Measurements from ENCODE around the gene RASGRF1.
A peak's percentile ranks its signal among the peaks of the same experiment; 100 is the strongest.

The RASGRF1 gene

GRCh38 chr15:79037848-79038247 lies 52.7 kb downstream of the RASGRF1 start:
- peaks cover 4% of the 10 kb centered on the region for H3K4me1 ChIP-seq (ENCODE audit: control insufficient read depth, insufficient read depth, low read length, unreplicated experiment)
- no peak overlapping the region for H3K4me3 ChIP-seq (ENCODE audit: low read depth, low read length)
- H2AFZ ChIP-seq (ENCODE audit: low read length, unreplicated experiment), result no peak overlapping the region
- no peak overlapping the region for H3K27ac ChIP-seq (ENCODE audit: low read depth, low read length)
- peaks cover 65% of the 10 kb centered on the region for H3K27me3 ChIP-seq (ENCODE audit: insufficient read depth, low read length)
- H3K36me3 ChIP-seq (ENCODE audit: insufficient read depth, low read length), result no peaks in the 10 kb centered on the region
- H3K79me2 ChIP-seq (ENCODE audit: control insufficient read depth, insufficient read depth, low read length, unreplicated experiment), result no peaks in the 10 kb centered on the region

GRCh38 chr15:79036323-79036722 lies 54.3 kb downstream of the RASGRF1 start:
- no peaks in the 10 kb centered on the region for H3K36me3 ChIP-seq (ENCODE audit: insufficient read depth, low read length)
- H3K27me3 ChIP-seq (ENCODE audit: insufficient read depth, low read length), result peaks cover 52% of the 10 kb centered on the region
- H2AFZ ChIP-seq (ENCODE audit: low read length, unreplicated experiment), result no peak overlapping the region

GRCh38 chr15:79035814-79036213 lies 54.8 kb downstream of the RASGRF1 start:
- Histone ChIP-seq H3K4me1 (ENCODE audit: control insufficient read depth, insufficient read depth, low read length, unreplicated experiment) (peaks cover 4% of the 10 kb centered on the region), H3K27ac (ENCODE audit: low read depth, low read length) (no peak overlapping the region), H3K79me2 (ENCODE audit: control insufficient read depth, insufficient read depth, low read length, unreplicated experiment) (no peaks in the 10 kb centered on the region), H2AFZ (ENCODE audit: low read length, unreplicated experiment) (peak overlapping the region; percentile 24), H3K36me3 (ENCODE audit: insufficient read depth, low read length) (no peaks in the 10 kb centered on the region), H3K27me3 (ENCODE audit: insufficient read depth, low read length) (peaks cover 47% of the 10 kb centered on the region), H3K4me3 (ENCODE audit: low read depth, low read length) (no peak overlapping the region)

More at GRCh38 chr15:79036323-79036722, 54.3 kb downstream of the RASGRF1 start:
- H3K27ac ChIP-seq (ENCODE audit: low read depth, low read length), result no peak overlapping the region
- H3K4me1 ChIP-seq (ENCODE audit: control insufficient read depth, insufficient read depth, low read length, unreplicated experiment), result peaks cover 4% of the 10 kb centered on the region
- H3K79me2 ChIP-seq (ENCODE audit: control insufficient read depth, insufficient read depth, low read length, unreplicated experiment), result no peaks in the 10 kb centered on the region
- no peak overlapping the region for H3K4me3 ChIP-seq (ENCODE audit: low read depth, low read length)

- Histone ChIP-seq H3K79me2 (ENCODE audit: control insufficient read depth, insufficient read depth, low read length, unreplicated experiment) (no peaks in the 10 kb centered on the region), H3K4me3 (ENCODE audit: low read depth, low read length) (no peak overlapping the region), H2AFZ (ENCODE audit: low read length, unreplicated experiment) (peak overlapping the region; percentile 24), H3K27ac (ENCODE audit: low read depth, low read length) (no peak overlapping the region), H3K36me3 (ENCODE audit: insufficient read depth, low read length) (no peaks in the 10 kb centered on the region), H3K27me3 (ENCODE audit: insufficient read depth, low read length) (peaks cover 41% of the 10 kb centered on the region), H3K4me1 (ENCODE audit: control insufficient read depth, insufficient read depth, low read length, unreplicated experiment) (peaks cover 4% of the 10 kb centered on the region)
These were observed 55.4 kb downstream of the RASGRF1 start for GRCh38 chr15:79035111-79035601.

- H3K4me3 ChIP-seq (ENCODE audit: low read depth, low read length), result no peak overlapping the region
- peaks cover 38% of the 10 kb centered on the region for H3K27me3 ChIP-seq (ENCODE audit: insufficient read depth, low read length)
- no peak overlapping the region for H3K27ac ChIP-seq (ENCODE audit: low read depth, low read length)
- peaks cover 4% of the 10 kb centered on the region for H3K4me1 ChIP-seq (ENCODE audit: control insufficient read depth, insufficient read depth, low read length, unreplicated experiment)
- no peaks in the 10 kb centered on the region for H3K79me2 ChIP-seq (ENCODE audit: control insufficient read depth, insufficient read depth, low read length, unreplicated experiment)
- no peak overlapping the region for H2AFZ ChIP-seq (ENCODE audit: low read length, unreplicated experiment)
- H3K36me3 ChIP-seq (ENCODE audit: insufficient read depth, low read length), result no peaks in the 10 kb centered on the region
These were observed 56.3 kb downstream of the RASGRF1 start for GRCh38 chr15:79034284-79034683.

- Histone ChIP-seq H3K27me3 (ENCODE audit: insufficient read depth, low read length) (peaks cover 33% of the 10 kb centered on the region), H3K4me1 (ENCODE audit: control insufficient read depth, insufficient read depth, low read length, unreplicated experiment) (peaks cover 4% of the 10 kb centered on the region), H3K36me3 (ENCODE audit: insufficient read depth, low read length) (no peaks in the 10 kb centered on the region), H3K27ac (ENCODE audit: low read depth, low read length) (no peak overlapping the region), H3K4me3 (ENCODE audit: low read depth, low read length) (no peak overlapping the region), H2AFZ (ENCODE audit: low read length, unreplicated experiment) (no peak overlapping the region), H3K79me2 (ENCODE audit: control insufficient read depth, insufficient read depth, low read length, unreplicated experiment) (no peaks in the 10 kb centered on the region)
These were observed 57.9 kb downstream of the RASGRF1 start for GRCh38 chr15:79032656-79033055.

GRCh38 chr15:79031821-79032220 lies 58.8 kb downstream of the RASGRF1 start:
- Histone ChIP-seq H3K4me3 (ENCODE audit: low read depth, low read length) (no peak overlapping the region), H3K79me2 (ENCODE audit: control insufficient read depth, insufficient read depth, low read length, unreplicated experiment) (no peaks in the 10 kb centered on the region), H3K36me3 (ENCODE audit: insufficient read depth, low read length) (no peaks in the 10 kb centered on the region), H3K27ac (ENCODE audit: low read depth, low read length) (no peak overlapping the region), H2AFZ (ENCODE audit: low read length, unreplicated experiment) (no peak overlapping the region), H3K27me3 (ENCODE audit: insufficient read depth, low read length) (peaks cover 29% of the 10 kb centered on the region), H3K4me1 (ENCODE audit: control insufficient read depth, insufficient read depth, low read length, unreplicated experiment) (peaks cover 4% of the 10 kb centered on the region)

- Histone ChIP-seq H3K27me3 (ENCODE audit: insufficient read depth, low read length) (peaks cover 23% of the 10 kb centered on the region), H3K4me3 (ENCODE audit: low read depth, low read length) (no peak overlapping the region), H3K27ac (ENCODE audit: low read depth, low read length) (no peak overlapping the region), H3K4me1 (ENCODE audit: control insufficient read depth, insufficient read depth, low read length, unreplicated experiment) (peaks cover 4% of the 10 kb centered on the region), H3K36me3 (ENCODE audit: insufficient read depth, low read length) (no peaks in the 10 kb centered on the region), H3K79me2 (ENCODE audit: control insufficient read depth, insufficient read depth, low read length, unreplicated experiment) (no peaks in the 10 kb centered on the region), H2AFZ (ENCODE audit: low read length, unreplicated experiment) (no peak overlapping the region)
These were observed 59.4 kb downstream of the RASGRF1 start for GRCh38 chr15:79031201-79031600.

GRCh38 chr15:79030470-79030869 lies 60.1 kb downstream of the RASGRF1 start:
- no peak overlapping the region for H2AFZ ChIP-seq (ENCODE audit: low read length, unreplicated experiment)
- no peak overlapping the region for H3K4me3 ChIP-seq (ENCODE audit: low read depth, low read length)
- no peaks in the 10 kb centered on the region for H3K79me2 ChIP-seq (ENCODE audit: control insufficient read depth, insufficient read depth, low read length, unreplicated experiment)
- H3K36me3 ChIP-seq (ENCODE audit: insufficient read depth, low read length), result no peaks in the 10 kb centered on the region
- H3K27me3 ChIP-seq (ENCODE audit: insufficient read depth, low read length), result peaks cover 16% of the 10 kb centered on the region; the same call in 1 of the 2 replicates
- H3K27ac ChIP-seq (ENCODE audit: low read depth, low read length), result no peak overlapping the region
- peaks cover 2% of the 10 kb centered on the region for H3K4me1 ChIP-seq (ENCODE audit: control insufficient read depth, insufficient read depth, low read length, unreplicated experiment)

- no peak overlapping the region for H3K4me3 ChIP-seq (ENCODE audit: low read depth, low read length)
- no peaks in the 10 kb centered on the region for H3K79me2 ChIP-seq (ENCODE audit: control insufficient read depth, insufficient read depth, low read length, unreplicated experiment)
- H3K4me1 ChIP-seq (ENCODE audit: control insufficient read depth, insufficient read depth, low read length, unreplicated experiment), result no peaks in the 10 kb centered on the region
- H3K27me3 ChIP-seq (ENCODE audit: insufficient read depth, low read length), result no peaks in the 10 kb centered on the region
- no peaks in the 10 kb centered on the region for H3K36me3 ChIP-seq (ENCODE audit: insufficient read depth, low read length)
- no peak overlapping the region for H3K27ac ChIP-seq (ENCODE audit: low read depth, low read length)
- no peak overlapping the region for H2AFZ ChIP-seq (ENCODE audit: low read length, unreplicated experiment)
These were observed 62.1 kb downstream of the RASGRF1 start for GRCh38 chr15:79028411-79028964.

GRCh38 chr15:79027532-79028410 lies 62.8 kb downstream of the RASGRF1 start:
- no peaks in the 10 kb centered on the region for H3K27me3 ChIP-seq (ENCODE audit: insufficient read depth, low read length)
- H3K4me3 ChIP-seq (ENCODE audit: low read depth, low read length), result no peak overlapping the region
- no peak overlapping the region for H2AFZ ChIP-seq (ENCODE audit: low read length, unreplicated experiment)
- no peaks in the 10 kb centered on the region for H3K36me3 ChIP-seq (ENCODE audit: insufficient read depth, low read length)
- no peaks in the 10 kb centered on the region for H3K4me1 ChIP-seq (ENCODE audit: control insufficient read depth, insufficient read depth, low read length, unreplicated experiment)
- no peak overlapping the region for H3K27ac ChIP-seq (ENCODE audit: low read depth, low read length)
- H3K79me2 ChIP-seq (ENCODE audit: control insufficient read depth, insufficient read depth, low read length, unreplicated experiment), result no peaks in the 10 kb centered on the region

Data from ACC112 (cell line).